Endothelial cell of umbilical vein (primary cell): Measurements from ENCODE around the gene GALK2. TPM values are rescaled to one million over a fixed set of nuclear protein-coding genes. Genes with fewer than 3 reads are reported as not detected.

Experiments
- BruUV-seq: library from RNA; stranded (reverse); fragments of 400-500 nt; replicated peaks from 2 replicates; lab custom pipeline; 2021; lab: Mats Ljungman, UMichigan
- CTCF ChIA-PET: fragments of 300-600, 350-600 bp; sonication (Branson Sonifier 250); formaldehyde crosslinking; loops from one replicate; lab custom pipeline; 2021; ENCODE audit warnings: antibody characterized with exemption, inconsistent platforms; lab: Charles Lee
- POLR2A ChIA-PET: fragments of 300-600, 350-600 bp; sonication (Branson Sonifier 250); formaldehyde crosslinking; loops from one replicate; lab custom pipeline; 2021; ENCODE audit warnings: antibody characterized with exemption, inconsistent platforms; lab: Charles Lee
- DNase-seq: peaks from one replicate; pipeline ENCODE4 v3.0.0-alpha.2; 2011; ENCODE audit warnings: low read depth, low spot score
- FAIRE-seq: peaks from 2 replicates; lab custom pipeline; 2011; peaks lifted over from hg19 to GRCh38; lab: Jason Lieb, UNC
- H2AFZ ChIP-seq: 2 replicates; pipeline ENCODE4 v1.6.0; 2012; ENCODE audit warnings: low read depth, low read length, control low read depth, inconsistent platforms
- H3K27ac ChIP-seq: 2 replicates; pipeline ENCODE4 v1.5.1; 2011; ENCODE audit warnings: low read depth, mild to moderate bottlenecking, control low read depth, low read length, moderate library complexity; ENCODE audit not compliant: insufficient read depth
- H3K27me3 ChIP-seq, 2 experiments: 2 replicates each; pipeline versions ENCODE4 v1.6.0 to v1.6.1; 2011; ENCODE audit warnings: low read length in 2 of 2, mixed read lengths in 1 of 2; ENCODE audit not compliant: control insufficient read depth in 2 of 2, insufficient read depth in 2 of 2
- H3K36me3 ChIP-seq, 2 experiments: 2 replicates in 1 of 2; 3 replicates in 1 of 2; pipeline ENCODE4 v1.5.1; 2011; ENCODE audit warnings: low read length in 2 of 2, mild to moderate bottlenecking in 1 of 2, moderate library complexity in 1 of 2; ENCODE audit not compliant: control insufficient read depth in 2 of 2, insufficient read depth in 2 of 2; ENCODE audit errors: extremely low read depth in 1 of 2
- H3K4me1 ChIP-seq: 3 replicates; pipeline ENCODE4 v1.5.1; 2011; ENCODE audit warnings: mild to moderate bottlenecking, low read length; ENCODE audit not compliant: control insufficient read depth, insufficient read depth; ENCODE audit errors: extremely low read depth
- H3K4me2 ChIP-seq: 2 replicates; pipeline ENCODE4 v1.6.1; 2011; ENCODE audit warnings: low read length, control low read depth, mixed read lengths; ENCODE audit not compliant: insufficient read depth
- H3K4me3 ChIP-seq, 3 experiments: fragments of 200-600 bp in 1 of 3; sonication (generic), shearing (Covaris generic) in 1 of 3; replicated peaks in 1 of 3; 2 replicates each; pipeline ENCODE4 v1.5.1; 2011 to 2016; ENCODE audit warnings: control low read depth in 3 of 3, low read length in 3 of 3, mild to moderate bottlenecking in 2 of 3, inconsistent platforms in 1 of 3, low read depth in 1 of 3, moderate library complexity in 1 of 3; ENCODE audit not compliant: insufficient read depth in 1 of 3
- H3K79me2 ChIP-seq: 2 replicates; pipeline ENCODE4 v1.6.0; 2012; ENCODE audit warnings: low read length, inconsistent platforms; ENCODE audit not compliant: control insufficient read depth, insufficient read depth
- H3K9ac ChIP-seq: replicated peaks from 2 replicates; pipeline ENCODE3; 2011; ENCODE audit warnings: low read length, control low read depth; ENCODE audit not compliant: insufficient read depth; ENCODE audit errors: extremely low read depth
- H3K9me1 ChIP-seq: replicated peaks from 3 replicates; pipeline ENCODE4 v1.6.0; 2011; ENCODE audit warnings: mild to moderate bottlenecking, low read length; ENCODE audit not compliant: control insufficient read depth, insufficient read depth; ENCODE audit errors: extremely low read depth
- H3K9me3 ChIP-seq: replicated peaks from 2 replicates; pipeline ENCODE4 v1.5.1; 2012; ENCODE audit warnings: low read length, inconsistent platforms; ENCODE audit not compliant: control insufficient read depth, insufficient read depth
- H4K20me1 ChIP-seq: replicated peaks from 2 replicates; pipeline ENCODE3; 2011; ENCODE audit warnings: mild to moderate bottlenecking, low read length; ENCODE audit not compliant: control insufficient read depth, insufficient read depth; ENCODE audit errors: extremely low read depth
- CTCF ChIP-seq, 2 donors: IDR thresholded peaks; 1 replicate in 1 of 2; 2 replicates in 1 of 2; pipeline ENCODE4 v1.5.1; 2011; ENCODE audit warnings: low read length in 2 of 2, mild to moderate bottlenecking in 2 of 2, moderate library complexity in 2 of 2, control low read depth in 1 of 2, inconsistent platforms in 1 of 2, low read depth in 1 of 2; ENCODE audit not compliant: insufficient read depth in 1 of 2; ENCODE audit errors: extremely low read depth in 1 of 2
- EZH2 ChIP-seq: IDR thresholded peaks from 2 replicates; pipeline ENCODE4 v1.6.1; 2012; ENCODE audit warnings: borderline replicate concordance, low read depth, mild to moderate bottlenecking, moderate library complexity, low read length, inconsistent platforms; ENCODE audit not compliant: severe bottlenecking
- FOS ChIP-seq: IDR thresholded peaks from 2 replicates; pipeline ENCODE4 v1.6.1; 2011; ENCODE audit warnings: mild to moderate bottlenecking, low read length, moderate library complexity, borderline replicate concordance; ENCODE audit not compliant: insufficient read depth
- GATA2 ChIP-seq: IDR thresholded peaks from 2 replicates; pipeline ENCODE4 v1.7.0; 2011; ENCODE audit warnings: low read depth, mild to moderate bottlenecking, moderate library complexity, mixed read lengths, low read length; ENCODE audit not compliant: insufficient read length, insufficient read depth
- JUN ChIP-seq: IDR thresholded peaks from 2 replicates; pipeline ENCODE4 v1.6.1; 2011; ENCODE audit warnings: borderline replicate concordance, low read depth; ENCODE audit not compliant: insufficient read length, insufficient read depth
- MAX ChIP-seq: IDR thresholded peaks from 2 replicates; pipeline ENCODE4 v1.6.1; 2011; ENCODE audit not compliant: insufficient read depth, insufficient read length
- MYC ChIP-seq: IDR thresholded peaks from one replicate; pipeline ENCODE4 v1.6.1; 2011; ENCODE audit warnings: mild to moderate bottlenecking, low read depth, low read length
- POLR2A ChIP-seq: IDR thresholded peaks from 2 replicates; pipeline ENCODE4 v1.6.1; 2012; ENCODE audit warnings: low read depth, mild to moderate bottlenecking, control low read depth, low read length
- POLR2AphosphoS5 ChIP-seq: IDR thresholded peaks from 2 replicates; pipeline ENCODE4 v1.6.1; 2012; ENCODE audit warnings: low read depth, mild to moderate bottlenecking, control low read depth, low read length, moderate library complexity; ENCODE audit not compliant: insufficient read depth
- dilution Hi-C: fragments of 300-500 bp; cut with MboI; formaldehyde crosslinking; loops from one replicate; pipeline ENCODE4 v1.15.0; 2019; ENCODE audit warnings: low sequenced_read_pairs; ENCODE audit not compliant: extremely low pct_ligation_motif_present
- intact Hi-C: fragments of 100-400 bp; cut with micrococcal nuclease; formaldehyde crosslinking; loops from one replicate; pipeline ENCODE4 v1.10.0; 2022
- polyA plus RNA-seq, 4 experiments: library from polyadenylated mRNA; depleted of rRNA in 3 of 4; stranded (reverse) in 3 of 4; unstranded in 1 of 4; fragments of >200 nt; gene quantifications; 2 replicates each; pipeline versions ENCODE4 v1.2.1 to v1.2.3, GENCODE V29; 2011 to 2012; ENCODE audit warnings: missing spikeins in 1 of 4
- total RNA-seq: library from RNA; stranded (reverse); gene quantifications from 2 replicates; pipeline ENCODE4 v1.2.3, GENCODE V29; 2021

GALK2 gene
- total and polyA plus RNA-seq, 2 donors (not counting 3 experiments of a cell fraction or from before 2014, with no cell fraction given) = 19.9 to 31.3 TPM

GRCh38 chr15:49232236-49232806 is 62.3 kb downstream of the GALK2 start:
- Histone ChIP-seq H4K20me1 (peaks cover 3% of the 10 kb centered on the region), H3K79me2 (peaks cover 5% of the 10 kb centered on the region), H3K9me3 (no peaks in the 10 kb centered on the region), H3K9ac (no peak overlapping the region), H3K4me3 (no peak overlapping the region), H3K9me1 (no peaks in the 10 kb centered on the region), H3K4me2 (no peak overlapping the region), H3K27me3 (no peaks in the 10 kb centered on the region), H3K36me3 (no peaks in the 10 kb centered on the region), H3K4me1 (peaks cover 7% of the 10 kb centered on the region), H3K27ac (no peak overlapping the region), H2AFZ (no peak overlapping the region)
- intact Hi-C loops = loop anchor here (10.0 kb wide), 1 partner anchor 392 kb away; the partner anchor contains the start of genes DTWD1 and FAM227B
- ChIA-PET POLR2A (no interaction called here), CTCF (interaction anchor here (1.5 to 1.8 kb wide), 4 partner anchors 14 to 370 kb away, joined by 3 to 4 read pairs (median 3); partner anchors contain the start of gene FGF7)
- dilution Hi-C loops = no loop called here
- no peak for DNase-seq
- no TSS peak for BruUV-seq
- TF ChIP-seq EZH2 = no peak
- FAIRE-seq = no peak

- Histone ChIP-seq H3K79me2 (no peaks in the 10 kb centered on the region), H3K27me3 (no peaks in the 10 kb centered on the region), H3K36me3 (peaks cover 0 to 3% of the 10 kb centered on the region in 2 experiments), H3K9ac (no peak overlapping the region), H3K27ac (no peak overlapping the region), H4K20me1 (peaks cover 2% of the 10 kb centered on the region), H3K9me3 (no peaks in the 10 kb centered on the region), H3K9me1 (no peaks in the 10 kb centered on the region), H3K4me3 (no peak overlapping the region), H2AFZ (no peak overlapping the region), H3K4me2 (peak overlapping the region; percentile 53), H3K4me1 (peaks cover 7% of the 10 kb centered on the region)
- ChIA-PET CTCF (interaction anchor here (0.6 to 6.4 kb wide), 47 partner anchors 9 to 1672 kb away, joined by 3 to 282 read pairs (median 4); partner anchors contain the start of genes COPS2, EID1, FGF7 and GALK2), POLR2A (no interaction called here)
- peak; percentile 49 for TF ChIP-seq GATA2
- TF ChIP-seq MYC = no peak
- TF ChIP-seq POLR2A = no peak
- peak; percentile 50 for TF ChIP-seq FOS
- TF ChIP-seq JUN = peak; percentile 37
- TF ChIP-seq MAX = no peak
- TF ChIP-seq POLR2AphosphoS5 = peak; percentile 73
- TF ChIP-seq EZH2 = no peak
- TF ChIP-seq CTCF (IDR thresholded peaks at IDR 0.05; ENCODE audit: extremely low read depth in 1 of 2, insufficient read depth in 1 of 2, low read depth in 1 of 2, low read length in 2 of 2) = peak; percentile 63 to 67
- FAIRE-seq (peak; percentile 95), DNase-seq (peak; percentile 92)
- BruUV-seq = no TSS peak
- dilution Hi-C loops = no loop called here
- intact Hi-C loops = loop anchor here (1.0 to 10.0 kb wide), 7 partner anchors 187 to 910 kb away; partner anchors contain the start of genes DTWD1 and FAM227B
These were observed 65.5 kb downstream of the GALK2 start for GRCh38 chr15:49235446-49236124.
